Measurements from ENCODE around the gene MMAB. TPM values are rescaled to one million over a fixed set of nuclear protein-coding genes. Genes with fewer than 3 reads are reported as not detected.

Gene MMAB
- total RNA-seq, 4 donors from 2014 or later = 22.3 to 39.6 (median 31.1) TPM

DNA sequence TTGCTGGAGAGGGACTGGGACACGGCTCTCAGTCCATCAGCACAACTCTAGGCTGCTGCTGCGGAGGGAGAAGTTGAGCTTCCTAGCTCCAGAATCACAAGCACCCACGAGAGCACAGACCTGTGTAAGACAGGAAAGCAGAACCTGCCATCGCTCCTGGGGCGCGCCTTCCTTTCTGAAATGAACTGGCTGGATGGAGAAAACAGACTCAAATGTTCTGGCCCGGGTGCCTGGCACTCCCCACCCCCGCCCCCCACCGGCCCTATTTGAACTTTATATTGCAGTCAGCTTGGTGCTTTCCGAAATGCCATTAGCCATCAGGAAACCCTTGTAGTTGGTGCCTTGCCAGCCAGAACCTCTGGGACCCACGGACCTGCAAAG, 24.1 kb upstream of the MMAB start:
- H3K4me1 ChIP-seq = peaks cover 0 to 15% (median 5%) of the 10 kb centered on the region in 3 donors
- no peaks in the 10 kb centered on the region for H3K9me3 ChIP-seq
- TF ChIP-seq EP300 (IDR thresholded peaks at IDR 0.05) (no peak), POLR2A (IDR thresholded peaks at IDR 0.05) (no peak), POLR2AphosphoS5 (IDR thresholded peaks at IDR 0.05) (no peak)
- TF ChIP-seq, protein P1, sequence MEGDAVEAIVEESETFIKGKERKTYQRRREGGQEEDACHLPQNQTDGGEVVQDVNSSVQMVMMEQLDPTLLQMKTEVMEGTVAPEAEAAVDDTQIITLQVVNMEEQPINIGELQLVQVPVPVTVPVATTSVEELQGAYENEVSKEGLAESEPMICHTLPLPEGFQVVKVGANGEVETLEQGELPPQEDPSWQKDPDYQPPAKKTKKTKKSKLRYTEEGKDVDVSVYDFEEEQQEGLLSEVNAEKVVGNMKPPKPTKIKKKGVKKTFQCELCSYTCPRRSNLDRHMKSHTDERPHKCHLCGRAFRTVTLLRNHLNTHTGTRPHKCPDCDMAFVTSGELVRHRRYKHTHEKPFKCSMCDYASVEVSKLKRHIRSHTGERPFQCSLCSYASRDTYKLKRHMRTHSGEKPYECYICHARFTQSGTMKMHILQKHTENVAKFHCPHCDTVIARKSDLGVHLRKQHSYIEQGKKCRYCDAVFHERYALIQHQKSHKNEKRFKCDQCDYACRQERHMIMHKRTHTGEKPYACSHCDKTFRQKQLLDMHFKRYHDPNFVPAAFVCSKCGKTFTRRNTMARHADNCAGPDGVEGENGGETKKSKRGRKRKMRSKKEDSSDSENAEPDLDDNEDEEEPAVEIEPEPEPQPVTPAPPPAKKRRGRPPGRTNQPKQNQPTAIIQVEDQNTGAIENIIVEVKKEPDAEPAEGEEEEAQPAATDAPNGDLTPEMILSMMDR (IDR thresholded peaks at IDR 0.05) = no peak
- no peak for ATAC-seq
- no peak overlapping the region for H3K4me3 ChIP-seq
- H3K36me3 ChIP-seq = peaks cover 0 to 46% of the 10 kb centered on the region in 2 donors
- no CpG with 5 or more reads among the region's 11 CpGs for WGBS, 2 donors (ENCODE audit: low coverage in 1 of 2)
- no peak overlapping the region for H3K27ac ChIP-seq
- peaks cover 2% of the 10 kb centered on the region for H3K27me3 ChIP-seq

DNA sequence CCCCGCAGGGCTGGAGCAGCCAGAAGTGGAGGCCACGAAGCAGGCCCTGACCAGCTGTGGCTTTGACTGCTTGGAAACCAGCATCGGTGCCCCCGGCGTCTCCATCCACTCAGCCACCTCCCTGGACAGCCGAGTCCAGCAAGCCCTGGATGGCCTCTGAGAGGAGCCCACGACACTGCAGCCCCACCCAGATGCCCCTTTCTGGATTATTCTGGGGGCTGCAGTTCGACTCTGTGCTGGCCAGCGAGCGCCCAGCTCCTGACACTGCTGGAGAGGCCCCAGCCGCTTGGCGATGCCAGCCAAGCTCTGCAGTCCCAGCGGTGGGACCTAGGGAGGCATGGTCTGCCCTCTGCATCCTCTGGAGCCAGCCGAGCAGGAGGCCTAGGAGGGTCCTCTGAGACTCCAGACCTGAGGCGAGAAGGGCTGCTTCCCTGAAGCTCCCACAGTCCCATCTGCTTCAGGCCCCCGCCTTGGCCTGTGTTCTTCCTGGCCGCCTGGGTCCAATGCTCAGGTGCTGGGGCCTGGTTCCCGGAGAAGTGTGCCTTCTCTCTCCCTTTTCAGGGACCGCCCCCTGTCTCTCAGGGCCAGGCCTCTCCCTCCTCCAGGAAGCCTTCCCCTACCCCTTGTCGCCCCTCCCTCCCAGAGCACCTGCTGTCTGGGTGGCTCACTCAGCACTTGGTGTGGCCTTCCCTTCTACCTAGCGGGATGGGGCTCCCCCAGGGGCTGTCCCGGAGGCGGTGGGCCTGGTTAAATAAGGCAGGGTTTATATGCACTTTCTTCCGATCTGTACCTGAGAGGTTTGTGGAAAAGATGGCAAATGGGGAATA, 23.3 kb upstream of the MMAB start:
- no peak overlapping the region for H3K4me3 ChIP-seq
- 89 to 90% methylated on average over 1 to 5 of the region's 24 CpGs for WGBS, 2 donors (ENCODE audit: low coverage in 1 of 2)
- no peaks in the 10 kb centered on the region for H3K9me3 ChIP-seq
- ATAC-seq = no peak
- no peak overlapping the region for H3K27ac ChIP-seq
- no peaks in the 10 kb centered on the region for H3K27me3 ChIP-seq
- TF ChIP-seq EP300 (IDR thresholded peaks at IDR 0.05) (no peak), POLR2A (IDR thresholded peaks at IDR 0.05) (no peak), POLR2AphosphoS5 (IDR thresholded peaks at IDR 0.05) (no peak)
- TF ChIP-seq, protein P1 (IDR thresholded peaks at IDR 0.05) = no peak
- peaks cover 0 to 54% of the 10 kb centered on the region in 2 donors for H3K36me3 ChIP-seq
- H3K4me1 ChIP-seq = peaks cover 0 to 15% (median 5%) of the 10 kb centered on the region in 3 donors

DNA sequence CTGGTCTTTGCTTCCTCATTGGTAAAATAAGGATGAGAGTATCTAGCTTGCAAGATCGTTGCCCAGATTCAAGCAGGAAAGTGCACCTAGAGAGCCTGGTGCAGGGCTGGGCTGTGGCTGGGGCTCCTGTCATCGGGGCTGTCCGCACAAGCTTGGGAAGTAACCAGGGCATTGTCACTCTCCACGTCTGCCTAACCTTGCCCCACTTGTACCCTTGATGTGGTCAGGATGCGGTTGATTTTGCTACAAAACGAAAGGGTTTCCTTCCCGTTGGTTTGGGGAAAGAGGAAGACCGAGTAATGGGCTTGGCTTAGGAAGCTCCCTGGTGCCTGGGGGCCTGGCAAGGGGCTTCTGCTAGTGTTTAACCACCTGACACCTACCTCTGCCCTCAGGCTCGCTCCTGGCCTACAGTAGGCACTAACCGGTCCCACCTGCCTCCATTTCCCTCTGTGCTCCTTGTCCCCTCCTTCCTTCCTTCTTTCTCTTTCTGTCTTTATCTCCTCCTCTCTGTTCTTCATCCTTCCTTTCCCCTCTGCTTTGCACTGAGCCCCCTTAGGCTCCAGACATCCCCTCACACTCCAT, 22.1 kb upstream of the MMAB start:
- no peak for ATAC-seq
- Histone ChIP-seq H3K36me3 (peaks cover 0 to 66% of the 10 kb centered on the region in 2 donors), H3K9me3 (no peaks in the 10 kb centered on the region), H3K27ac (no peak overlapping the region), H3K4me1 (peaks cover 0 to 15% (median 5%) of the 10 kb centered on the region in 3 donors), H3K27me3 (no peaks in the 10 kb centered on the region), H3K4me3 (no peak overlapping the region)
- WGBS, 2 donors (ENCODE audit: low coverage in 1 of 2) = 81% methylated on average over 3 of the region's 10 CpGs; no CpG with 5 or more reads in 1 of the 2 donors
- no peak for TF ChIP-seq POLR2AphosphoS5 (IDR thresholded peaks at IDR 0.05)

DNA sequence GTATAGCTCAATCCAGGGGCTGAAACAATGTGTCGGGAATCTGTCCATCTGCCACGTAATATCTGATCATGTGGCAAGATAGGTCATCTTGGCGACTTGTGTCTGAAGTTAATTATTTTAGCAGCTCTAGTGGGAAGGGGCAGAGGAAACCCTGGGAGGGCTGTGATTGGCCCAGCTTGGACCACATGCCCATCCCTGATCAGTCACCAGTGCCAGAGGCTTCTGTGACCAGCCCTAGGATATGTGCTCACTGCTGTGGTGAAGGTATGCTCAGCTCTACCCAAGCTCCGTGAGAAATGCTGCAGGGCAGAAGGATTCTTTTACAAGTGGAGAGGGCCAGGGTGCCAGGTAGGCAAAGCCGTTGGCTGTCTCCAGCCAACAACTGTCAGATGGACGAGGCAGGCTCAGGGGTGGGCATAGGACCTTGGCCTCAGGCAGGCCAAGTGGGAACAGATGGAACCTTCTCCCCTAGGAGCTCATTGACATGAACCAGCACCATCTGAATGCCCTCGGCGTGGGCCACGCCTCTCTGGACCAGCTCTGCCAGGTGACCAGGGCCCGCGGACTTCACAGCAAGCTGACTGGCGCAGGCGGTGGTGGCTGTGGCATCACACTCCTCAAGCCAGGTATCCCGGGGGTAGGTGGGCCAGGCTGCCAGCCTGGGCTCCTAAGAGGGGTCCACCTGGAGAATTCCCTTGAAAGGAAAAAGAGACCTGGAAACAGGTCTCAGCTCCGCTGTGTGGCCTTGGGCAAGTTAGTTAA, 21.4 kb upstream of the MMAB start:
- no peaks in the 10 kb centered on the region for H3K27me3 ChIP-seq
- no peaks in the 10 kb centered on the region for H3K9me3 ChIP-seq
- H3K4me1 ChIP-seq = peaks cover 0 to 15% (median 5%) of the 10 kb centered on the region in 3 donors
- H3K36me3 ChIP-seq = peaks cover 0 to 73% of the 10 kb centered on the region in 2 donors
- no peak overlapping the region for H3K4me3 ChIP-seq
- 70 to 71% methylated on average over 2 to 3 of the region's 15 CpGs for WGBS, 2 donors (ENCODE audit: low coverage in 1 of 2)
- no peak overlapping the region for H3K27ac ChIP-seq
- TF ChIP-seq, protein P1 (IDR thresholded peaks at IDR 0.05) = no peak
- TF ChIP-seq POLR2A (IDR thresholded peaks at IDR 0.05) (no peak), EP300 (IDR thresholded peaks at IDR 0.05) (no peak), POLR2AphosphoS5 (IDR thresholded peaks at IDR 0.05) (no peak)
- ATAC-seq = no peak

DNA sequence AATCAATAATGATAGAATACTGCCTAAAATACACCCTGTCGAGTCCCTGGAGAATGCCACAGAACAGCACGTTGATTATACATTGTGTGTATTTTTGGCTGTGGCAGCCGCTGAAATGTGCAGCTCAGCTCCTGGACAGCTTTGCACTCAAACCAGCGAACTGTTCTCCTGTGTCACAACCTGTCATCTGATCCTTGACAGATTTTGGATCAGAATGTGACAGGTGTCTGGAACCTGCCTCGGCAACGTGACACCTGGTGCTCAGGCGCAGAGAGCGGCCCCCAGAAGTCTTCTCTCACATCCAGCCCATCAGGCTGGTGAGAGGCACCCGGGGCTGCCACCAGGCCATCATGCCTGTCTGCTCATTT, 19.6 kb upstream of the MMAB start:
- Histone ChIP-seq H3K4me3 (no peak overlapping the region), H3K27ac (no peak overlapping the region), H3K27me3 (no peaks in the 10 kb centered on the region), H3K9me3 (no peaks in the 10 kb centered on the region), H3K36me3 (peaks cover 0 to 90% of the 10 kb centered on the region in 2 donors), H3K4me1 (peaks cover 0 to 9% (median 4%) of the 10 kb centered on the region in 3 donors)
- TF ChIP-seq EP300 (IDR thresholded peaks at IDR 0.05) = no peak
- TF ChIP-seq POLR2AphosphoS5 (IDR thresholded peaks at IDR 0.05) = no peak
- TF ChIP-seq POLR2A (IDR thresholded peaks at IDR 0.05) = no peak
- TF ChIP-seq, protein P1 (IDR thresholded peaks at IDR 0.05) = no peak
- ATAC-seq = no peak
- 48% methylated on average over 4 of the region's 9 CpGs; no CpG with 5 or more reads in 1 of the 2 donors for WGBS, 2 donors (ENCODE audit: low coverage in 1 of 2)

All from gastroesophageal sphincter (tissue), 4 donors.